NCI-H82 (cell line): ENCODE data around the gene INPPL1.

Experiments
- DNase-seq: peaks from one replicate; lab custom pipeline; 2025; lab: John Stamatoyannopoulos, UW

The INPPL1 gene

DNA sequence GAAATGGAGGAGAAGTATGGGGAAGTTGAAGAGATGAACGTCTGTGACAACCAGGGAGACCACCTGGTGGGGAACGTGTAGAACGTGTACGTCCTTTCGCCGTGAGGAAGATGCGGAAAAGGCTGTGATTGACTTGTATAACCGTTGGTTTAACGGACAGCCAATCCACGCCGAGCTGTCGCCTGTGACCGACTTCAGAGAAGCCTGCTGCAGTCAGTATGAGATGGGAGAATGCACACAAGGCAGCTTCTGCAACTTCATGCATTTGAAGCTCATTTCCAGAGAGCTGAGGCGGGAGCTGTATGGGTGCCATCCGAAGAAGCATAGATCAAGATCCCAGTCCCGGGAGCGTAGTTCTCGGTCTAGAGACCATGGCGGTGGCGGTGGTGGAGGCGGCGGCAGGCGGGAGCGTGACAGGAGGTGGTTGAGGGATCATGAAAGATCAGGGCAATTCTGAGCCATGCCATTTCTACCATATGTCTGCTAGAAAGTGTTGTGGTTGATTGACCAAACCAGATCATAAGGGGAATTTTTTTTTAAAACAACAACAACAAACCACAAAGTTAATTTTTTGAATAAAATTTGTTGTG is 56.3 kb downstream of the INPPL1 start:
- no peak for DNase-seq

DNA sequence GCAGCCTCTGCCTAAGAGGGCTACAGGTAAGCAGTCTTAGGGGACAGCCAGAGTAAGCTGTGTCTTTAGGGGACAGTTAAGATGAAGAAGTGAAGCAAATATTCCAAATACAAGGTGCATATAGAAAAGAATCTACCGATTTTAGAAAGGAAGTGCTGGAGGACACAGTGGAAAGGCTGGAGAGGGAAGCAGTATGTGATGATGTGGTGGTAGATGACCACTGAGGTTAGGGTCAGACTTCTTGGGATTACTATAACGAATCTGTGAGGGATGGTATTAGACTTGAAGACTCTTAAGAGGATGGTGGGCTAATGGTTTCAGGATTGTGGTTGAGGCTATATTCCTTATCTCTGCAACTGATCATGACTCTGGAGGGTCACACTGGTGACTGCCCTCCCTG is 59.4 kb downstream of the INPPL1 start:
- no peak for DNase-seq

DNA sequence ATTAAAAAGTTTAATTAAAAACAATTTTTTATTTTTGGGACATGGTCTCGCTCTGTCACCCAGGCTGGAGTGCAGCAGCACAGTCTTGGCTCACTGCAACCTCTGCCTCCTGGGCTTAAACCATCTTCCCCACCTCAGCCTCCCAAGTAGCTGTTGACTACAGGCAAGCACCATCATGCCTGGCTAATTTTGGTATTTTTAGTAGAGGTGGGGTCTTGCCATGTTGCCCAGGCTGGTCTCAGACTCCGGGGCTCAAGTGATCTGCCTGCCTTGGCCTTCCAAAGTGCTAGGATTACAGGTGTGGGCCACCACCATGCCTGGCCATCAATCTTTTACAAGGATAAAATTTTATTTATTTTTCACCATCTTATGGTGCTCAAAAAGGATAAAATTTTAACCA is 62.7 kb downstream of the INPPL1 start:
- DNase-seq = no peak
